Measurements from ENCODE around the gene ANXA5.

ANXA5 gene

GRCh38 chr4:121633653-121634052 lies 63.1 kb downstream of the ANXA5 start:
- TF ChIP-seq, protein P1, sequence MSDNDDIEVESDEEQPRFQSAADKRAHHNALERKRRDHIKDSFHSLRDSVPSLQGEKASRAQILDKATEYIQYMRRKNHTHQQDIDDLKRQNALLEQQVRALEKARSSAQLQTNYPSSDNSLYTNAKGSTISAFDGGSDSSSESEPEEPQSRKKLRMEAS (IDR thresholded peaks at IDR 0.05; ENCODE audit: low read depth, low read length) = no peak
- TF ChIP-seq MYC (IDR thresholded peaks at IDR 0.05; ENCODE audit: low read depth, low read length) (no peak), POLR2A (IDR thresholded peaks at IDR 0.05; ENCODE audit: extremely low read depth, insufficient read length) (no peak)
- TF ChIP-seq, protein P2, sequence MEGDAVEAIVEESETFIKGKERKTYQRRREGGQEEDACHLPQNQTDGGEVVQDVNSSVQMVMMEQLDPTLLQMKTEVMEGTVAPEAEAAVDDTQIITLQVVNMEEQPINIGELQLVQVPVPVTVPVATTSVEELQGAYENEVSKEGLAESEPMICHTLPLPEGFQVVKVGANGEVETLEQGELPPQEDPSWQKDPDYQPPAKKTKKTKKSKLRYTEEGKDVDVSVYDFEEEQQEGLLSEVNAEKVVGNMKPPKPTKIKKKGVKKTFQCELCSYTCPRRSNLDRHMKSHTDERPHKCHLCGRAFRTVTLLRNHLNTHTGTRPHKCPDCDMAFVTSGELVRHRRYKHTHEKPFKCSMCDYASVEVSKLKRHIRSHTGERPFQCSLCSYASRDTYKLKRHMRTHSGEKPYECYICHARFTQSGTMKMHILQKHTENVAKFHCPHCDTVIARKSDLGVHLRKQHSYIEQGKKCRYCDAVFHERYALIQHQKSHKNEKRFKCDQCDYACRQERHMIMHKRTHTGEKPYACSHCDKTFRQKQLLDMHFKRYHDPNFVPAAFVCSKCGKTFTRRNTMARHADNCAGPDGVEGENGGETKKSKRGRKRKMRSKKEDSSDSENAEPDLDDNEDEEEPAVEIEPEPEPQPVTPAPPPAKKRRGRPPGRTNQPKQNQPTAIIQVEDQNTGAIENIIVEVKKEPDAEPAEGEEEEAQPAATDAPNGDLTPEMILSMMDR (IDR thresholded peaks at IDR 0.05; ENCODE audit: low read depth, low read length) = no peak
- no peak overlapping the region for H3K4me3 ChIP-seq (ENCODE audit: low read depth, low read length)
- no peak for DNase-seq (ENCODE audit: low read depth)

DNA sequence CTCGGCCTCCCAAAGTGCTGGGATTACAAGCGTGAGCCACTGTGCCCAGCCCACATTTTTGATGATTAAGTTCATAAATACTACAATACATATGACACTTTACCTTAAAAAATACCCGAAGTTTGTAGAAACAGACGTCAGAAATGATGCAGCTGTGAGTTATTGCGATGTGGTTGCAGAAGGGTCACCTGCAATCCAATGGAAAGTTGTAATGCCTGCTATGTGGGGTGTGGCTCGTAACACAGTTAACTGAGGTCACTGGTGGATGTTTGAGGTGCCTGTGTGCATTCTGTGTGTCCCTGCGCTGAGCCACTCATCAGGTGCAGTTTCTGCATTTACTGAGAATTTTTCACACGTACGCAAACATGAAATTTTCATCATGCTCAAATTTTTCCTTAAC lies 64.1 kb downstream of the ANXA5 start:
- H3K4me3 ChIP-seq (ENCODE audit: low read depth, low read length) = no peak overlapping the region
- TF ChIP-seq, protein P1 (IDR thresholded peaks at IDR 0.05; ENCODE audit: low read depth, low read length) = no peak
- TF ChIP-seq POLR2A (IDR thresholded peaks at IDR 0.05; ENCODE audit: extremely low read depth, insufficient read length) = no peak
- no peak for TF ChIP-seq MYC (IDR thresholded peaks at IDR 0.05; ENCODE audit: low read depth, low read length)
- TF ChIP-seq, protein P2 (IDR thresholded peaks at IDR 0.05; ENCODE audit: low read depth, low read length) = no peak
- DNase-seq (ENCODE audit: low read depth) = no peak

Measured in NB4 (cell line).